GM12875 (cell line): ENCODE results near the gene KRT31.

Experiments used
- H3K4me3 ChIP-seq: one replicate; pipeline ENCODE4 v1.5.1; 2011; ENCODE audit warnings: low read depth, low read length, control low read depth
- TF ChIP-seq, protein P1 (sequence below): IDR thresholded peaks from 2 replicates; pipeline ENCODE4 v1.5.1; 2011; ENCODE audit warnings: low read depth, mild to moderate bottlenecking, control low read depth, inconsistent platforms, low read length, moderate library complexity, borderline replicate concordance; ENCODE audit not compliant: insufficient read depth

The KRT31 gene

DNA sequence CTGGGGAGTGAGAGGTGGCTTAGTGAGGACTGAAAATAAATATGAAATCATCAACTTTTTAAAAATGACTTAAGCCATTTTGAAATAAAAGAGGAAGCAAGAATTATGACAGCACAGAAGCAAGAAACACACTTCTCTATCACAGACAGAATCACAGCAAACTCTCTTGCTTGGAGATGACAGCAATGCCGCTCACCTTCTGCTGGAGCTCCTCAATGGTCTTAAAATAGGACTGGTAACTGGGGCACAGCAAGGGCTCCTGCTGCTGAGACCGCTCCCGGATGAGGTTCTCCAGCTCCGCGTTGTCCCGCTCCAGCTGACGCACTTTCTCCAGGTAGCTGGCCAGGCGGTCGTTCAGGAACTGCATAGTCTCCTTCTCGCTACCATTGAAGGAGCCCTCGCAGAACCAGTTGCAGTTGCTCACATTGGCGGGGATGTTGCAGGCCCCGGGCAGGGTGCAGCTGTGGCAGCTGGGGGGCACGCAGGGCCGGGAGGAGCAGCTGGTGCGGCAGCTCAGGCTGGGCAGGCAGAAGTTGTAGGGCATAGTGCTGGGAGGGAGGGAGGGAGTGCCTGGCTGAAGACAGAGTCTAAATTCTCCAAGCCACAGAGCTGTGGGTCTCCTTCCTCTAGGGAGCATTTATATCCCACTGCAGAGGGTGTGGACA, at the start of gene KRT31:
Gene KRT31 (minus strand): TSS at position 613 of the 665 bp plus-strand sequence. CDS start 69 bp downstream, at position 544.
- H3K4me3 ChIP-seq = no peak within 1 kb of the TSS
- TF ChIP-seq, protein P1, sequence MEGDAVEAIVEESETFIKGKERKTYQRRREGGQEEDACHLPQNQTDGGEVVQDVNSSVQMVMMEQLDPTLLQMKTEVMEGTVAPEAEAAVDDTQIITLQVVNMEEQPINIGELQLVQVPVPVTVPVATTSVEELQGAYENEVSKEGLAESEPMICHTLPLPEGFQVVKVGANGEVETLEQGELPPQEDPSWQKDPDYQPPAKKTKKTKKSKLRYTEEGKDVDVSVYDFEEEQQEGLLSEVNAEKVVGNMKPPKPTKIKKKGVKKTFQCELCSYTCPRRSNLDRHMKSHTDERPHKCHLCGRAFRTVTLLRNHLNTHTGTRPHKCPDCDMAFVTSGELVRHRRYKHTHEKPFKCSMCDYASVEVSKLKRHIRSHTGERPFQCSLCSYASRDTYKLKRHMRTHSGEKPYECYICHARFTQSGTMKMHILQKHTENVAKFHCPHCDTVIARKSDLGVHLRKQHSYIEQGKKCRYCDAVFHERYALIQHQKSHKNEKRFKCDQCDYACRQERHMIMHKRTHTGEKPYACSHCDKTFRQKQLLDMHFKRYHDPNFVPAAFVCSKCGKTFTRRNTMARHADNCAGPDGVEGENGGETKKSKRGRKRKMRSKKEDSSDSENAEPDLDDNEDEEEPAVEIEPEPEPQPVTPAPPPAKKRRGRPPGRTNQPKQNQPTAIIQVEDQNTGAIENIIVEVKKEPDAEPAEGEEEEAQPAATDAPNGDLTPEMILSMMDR = no peak

DNA sequence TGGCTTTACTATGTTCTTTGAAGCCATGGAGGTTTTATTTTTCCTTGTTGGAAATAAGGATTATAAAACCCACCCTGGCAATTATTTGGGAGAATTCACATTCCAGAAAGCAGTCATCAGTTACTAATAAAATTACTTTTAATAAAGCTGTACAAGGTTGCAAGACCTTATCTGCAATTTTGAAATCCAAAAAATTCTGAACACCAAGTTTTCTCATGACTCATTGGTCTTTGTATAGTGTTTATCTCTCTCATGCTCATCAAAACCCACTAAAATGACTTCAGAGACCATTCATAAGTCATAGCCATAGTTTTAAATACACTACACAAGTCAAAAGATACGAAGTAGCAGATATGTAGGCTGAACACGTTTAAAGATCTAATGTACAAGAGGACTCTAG, 49.4 kb upstream of the KRT31 start:
- TF ChIP-seq, protein P1 = no peak
- no peak overlapping the region for H3K4me3 ChIP-seq

DNA sequence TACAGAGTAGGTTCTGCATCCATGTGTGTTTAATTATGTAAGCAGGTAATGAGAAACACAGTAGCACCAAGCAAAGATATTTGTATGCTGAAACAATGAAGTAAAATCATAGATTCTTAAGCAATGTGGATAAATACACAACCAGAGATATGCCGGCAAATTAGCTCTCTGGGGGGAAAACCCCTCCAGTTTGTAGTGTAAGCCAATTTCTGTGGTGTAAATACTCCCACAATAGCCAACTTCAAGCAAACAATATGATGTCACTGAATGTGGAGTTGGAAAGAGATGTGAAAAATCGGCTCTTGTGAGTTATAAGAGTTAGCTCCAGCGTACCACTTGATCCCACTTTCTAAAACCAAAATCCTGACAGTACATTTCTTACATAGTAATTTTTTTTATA, 47.2 kb upstream of the KRT31 start:
- TF ChIP-seq, protein P1 = no peak
- no peak overlapping the region for H3K4me3 ChIP-seq

DNA sequence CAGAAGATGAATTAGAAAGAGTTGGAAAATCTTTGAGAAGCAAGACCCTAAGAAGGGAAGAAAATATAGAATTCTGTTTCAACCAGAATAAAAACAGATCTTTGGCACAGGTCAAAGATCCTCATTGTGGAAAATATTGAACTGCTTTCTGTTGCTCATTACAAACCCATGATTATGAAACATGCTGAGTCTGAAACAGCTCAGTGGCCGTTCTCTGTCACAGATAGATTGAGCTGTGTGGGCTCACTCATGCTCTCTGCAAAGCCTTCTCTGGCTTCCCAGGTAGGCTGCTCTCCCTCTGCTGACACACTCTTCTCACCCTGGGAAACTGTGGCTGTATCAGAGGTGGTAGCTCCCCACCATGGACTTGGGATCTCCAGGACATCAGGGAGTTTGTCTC, 46.8 kb upstream of the KRT31 start:
- H3K4me3 ChIP-seq = no peak overlapping the region
- TF ChIP-seq, protein P1 = no peak

DNA sequence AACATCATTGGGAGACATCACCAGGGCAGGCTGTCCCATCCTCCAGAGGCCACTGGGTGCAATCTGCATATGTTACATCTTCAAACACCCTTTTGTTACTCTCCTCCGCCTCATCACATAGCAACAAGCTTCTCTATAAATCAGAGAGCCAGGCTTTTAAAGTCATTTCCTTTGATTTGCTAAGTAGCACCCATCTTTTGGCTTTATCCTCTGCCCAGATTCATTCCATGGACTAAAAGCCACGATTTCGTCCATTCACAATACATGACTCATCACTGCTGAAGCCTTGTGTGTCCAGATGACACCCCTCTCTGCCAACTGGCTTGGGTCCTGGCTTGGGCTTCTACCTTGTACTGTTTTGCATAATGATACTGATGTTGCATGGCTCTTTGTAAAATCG, 45.3 kb upstream of the KRT31 start:
- TF ChIP-seq, protein P1 = no peak

DNA sequence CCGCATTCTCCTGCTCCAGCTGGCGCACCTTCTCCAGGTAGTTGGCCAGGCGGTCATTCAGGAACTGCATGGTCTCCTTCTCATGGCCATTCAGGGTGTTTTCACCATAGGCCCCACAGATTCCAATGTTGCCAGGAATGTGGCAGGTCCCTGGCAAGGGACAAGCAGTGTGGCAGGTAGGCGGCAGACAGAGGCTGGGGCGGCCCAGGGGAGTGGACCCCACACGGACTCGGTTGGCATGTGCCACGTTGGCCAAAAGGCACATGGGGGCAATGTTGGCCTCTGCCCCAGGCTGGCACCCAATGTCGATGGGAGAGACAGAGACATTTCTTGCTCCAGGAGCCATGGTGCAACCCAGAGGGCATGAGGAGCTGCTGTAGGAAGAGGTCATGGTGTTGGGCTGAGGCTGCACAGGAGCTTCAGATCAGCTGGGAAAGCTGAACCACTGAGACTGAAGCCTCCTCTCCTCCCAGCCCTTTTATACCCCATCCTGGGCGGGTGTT, 43.2 kb upstream of the KRT31 start, which contains the start of gene KRT38:
Gene KRT38 (minus strand): TSS at position 453 of the 503 bp plus-strand sequence. CDS start 62 bp downstream, at position 391.
- H3K4me3 ChIP-seq = no peak within 1 kb of the TSS
- TF ChIP-seq, protein P1 = no peak

More for the DNA sequence above, 45.3 kb upstream of the KRT31 start:
- no peak overlapping the region for H3K4me3 ChIP-seq

DNA sequence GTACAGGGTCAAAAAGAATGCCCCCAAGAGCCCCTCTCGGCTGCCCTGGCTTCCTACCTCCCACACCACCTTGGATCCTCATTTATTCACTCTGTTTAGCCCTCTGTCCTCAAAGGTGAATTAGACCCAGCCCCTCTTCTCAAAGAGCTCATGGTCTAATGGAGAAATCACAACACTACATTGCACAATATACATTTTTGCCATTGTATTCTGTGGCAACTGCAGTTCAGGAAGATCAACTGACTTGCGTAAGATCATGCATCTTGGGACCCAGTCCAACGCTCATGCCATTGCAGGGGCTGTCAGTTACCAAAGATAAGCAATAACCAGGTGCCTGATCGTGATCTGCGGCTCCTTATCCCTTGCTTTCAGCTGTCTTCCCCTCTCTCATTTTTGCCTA, 42.0 kb upstream of the KRT31 start:
- H3K4me3 ChIP-seq = no peak overlapping the region
- TF ChIP-seq, protein P1 = no peak
